ENCODE results near the gene IL3RA.

GRCh38 chrX:1394731-1395501, 58.3 kb downstream of the IL3RA start:
- no peak for TF ChIP-seq CTCF (IDR thresholded peaks at IDR 0.05)
- no peak for TF ChIP-seq POLR2A (IDR thresholded peaks at IDR 0.05)
